Fibroblast of mammary gland (primary cell): ENCODE results near the gene LRRC8D.
"Not testable (repeated sequence)": the region's sequence is repeated elsewhere in the genome, so short reads cannot be mapped to it uniquely, and the experiment has no call there.

Experiments
- DNase-seq: peaks from one replicate; pipeline ENCODE4 v3.0.0-alpha.2; 2010; ENCODE audit warnings: low read depth
- H3K4me3 ChIP-seq: 2 replicates; pipeline ENCODE4 v1.5.1; 2011; ENCODE audit warnings: low read depth, mild to moderate bottlenecking, low read length, moderate library complexity; ENCODE audit not compliant: control insufficient read depth
- TF ChIP-seq, protein P1 (sequence below): conservative IDR thresholded peaks from 2 replicates; pipeline ENCODE4 v1.5.1; 2011; ENCODE audit warnings: low read depth, low read length, inconsistent platforms; ENCODE audit not compliant: control insufficient read depth, insufficient read depth

LRRC8D gene

DNA sequence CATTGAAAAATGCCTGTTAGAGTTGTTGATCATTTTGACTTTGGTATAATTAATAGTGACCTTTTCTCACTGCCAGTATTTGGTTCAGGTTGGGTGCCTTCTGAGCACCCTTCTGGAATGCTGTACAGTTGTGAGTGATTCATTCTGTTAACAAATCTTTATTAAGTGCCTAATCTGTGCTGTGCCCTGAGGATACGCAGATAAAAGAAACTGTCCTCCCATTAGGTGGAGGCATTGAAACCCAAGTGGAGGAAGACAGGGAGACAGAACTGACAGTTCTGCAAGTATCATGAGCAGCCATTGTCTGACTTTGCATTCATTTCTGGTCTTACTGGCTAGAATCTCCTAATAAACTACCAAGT, 97.9 kb downstream of the LRRC8D start:
- TF ChIP-seq, protein P1, sequence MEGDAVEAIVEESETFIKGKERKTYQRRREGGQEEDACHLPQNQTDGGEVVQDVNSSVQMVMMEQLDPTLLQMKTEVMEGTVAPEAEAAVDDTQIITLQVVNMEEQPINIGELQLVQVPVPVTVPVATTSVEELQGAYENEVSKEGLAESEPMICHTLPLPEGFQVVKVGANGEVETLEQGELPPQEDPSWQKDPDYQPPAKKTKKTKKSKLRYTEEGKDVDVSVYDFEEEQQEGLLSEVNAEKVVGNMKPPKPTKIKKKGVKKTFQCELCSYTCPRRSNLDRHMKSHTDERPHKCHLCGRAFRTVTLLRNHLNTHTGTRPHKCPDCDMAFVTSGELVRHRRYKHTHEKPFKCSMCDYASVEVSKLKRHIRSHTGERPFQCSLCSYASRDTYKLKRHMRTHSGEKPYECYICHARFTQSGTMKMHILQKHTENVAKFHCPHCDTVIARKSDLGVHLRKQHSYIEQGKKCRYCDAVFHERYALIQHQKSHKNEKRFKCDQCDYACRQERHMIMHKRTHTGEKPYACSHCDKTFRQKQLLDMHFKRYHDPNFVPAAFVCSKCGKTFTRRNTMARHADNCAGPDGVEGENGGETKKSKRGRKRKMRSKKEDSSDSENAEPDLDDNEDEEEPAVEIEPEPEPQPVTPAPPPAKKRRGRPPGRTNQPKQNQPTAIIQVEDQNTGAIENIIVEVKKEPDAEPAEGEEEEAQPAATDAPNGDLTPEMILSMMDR, result no peak
- H3K4me3 ChIP-seq, result no peak overlapping the region
- no peak for DNase-seq

DNA sequence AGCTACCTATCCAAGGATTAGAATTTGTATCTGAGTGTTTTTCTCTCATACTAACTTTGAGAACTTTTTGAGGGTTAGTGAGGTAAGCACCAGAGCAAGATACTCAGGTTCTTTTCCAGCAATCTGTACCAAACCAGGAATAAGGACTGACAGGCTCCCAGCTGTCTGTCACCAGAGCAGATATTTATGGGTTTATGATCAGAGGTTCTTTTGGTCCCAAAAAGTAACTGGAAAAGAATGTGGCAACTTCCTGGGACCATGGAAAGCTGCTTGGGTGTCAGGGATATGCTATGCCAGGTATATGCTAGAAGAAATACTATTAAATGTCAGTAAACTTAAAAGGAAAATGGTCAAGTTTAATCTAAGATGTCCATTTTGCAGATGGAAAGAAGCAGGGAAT, 98.3 kb downstream of the LRRC8D start:
- DNase-seq, result no peak
- TF ChIP-seq, protein P1, result no peak
- H3K4me3 ChIP-seq, result no peak overlapping the region

DNA sequence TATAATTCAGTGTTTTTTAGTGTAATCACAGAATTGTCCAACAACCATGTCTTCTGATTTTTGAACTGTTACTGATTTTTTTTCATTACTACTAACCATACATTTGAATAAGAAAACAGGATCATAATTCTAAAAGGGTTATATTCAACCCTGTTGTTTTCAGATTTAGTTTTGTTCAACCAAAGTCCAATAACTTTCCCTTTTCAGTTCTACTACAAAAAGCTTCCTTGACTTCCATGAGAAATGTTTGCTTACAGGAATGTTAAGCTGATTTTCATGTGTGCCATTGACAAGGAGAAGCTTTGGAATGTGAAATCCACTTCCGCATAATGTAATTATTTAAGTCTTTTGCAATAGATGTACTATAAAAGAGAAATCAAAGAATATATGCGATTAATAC, 102.1 kb downstream of the LRRC8D start:
- TF ChIP-seq, protein P1, result no peak
- no peak overlapping the region for H3K4me3 ChIP-seq
- no peak for DNase-seq

DNA sequence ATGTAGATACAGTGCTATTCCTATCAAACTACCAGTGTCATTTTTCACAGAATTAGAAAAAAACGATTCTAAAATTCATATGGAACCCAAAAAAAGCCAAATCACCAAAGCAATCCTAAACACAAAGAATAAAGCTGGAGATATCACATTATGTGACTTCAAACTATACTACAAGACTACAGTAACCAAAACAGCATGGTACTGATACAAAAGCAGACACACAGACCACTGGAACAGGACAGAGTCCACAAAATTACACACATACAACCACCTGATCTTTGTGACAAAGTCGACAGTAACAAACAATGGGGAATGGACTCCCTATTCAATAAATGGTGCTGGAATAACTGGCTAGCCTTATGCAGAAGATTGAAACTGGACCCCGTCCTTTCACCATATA, 102.7 kb downstream of the LRRC8D start:
- no peak for DNase-seq
- TF ChIP-seq, protein P1, result no peak

DNA sequence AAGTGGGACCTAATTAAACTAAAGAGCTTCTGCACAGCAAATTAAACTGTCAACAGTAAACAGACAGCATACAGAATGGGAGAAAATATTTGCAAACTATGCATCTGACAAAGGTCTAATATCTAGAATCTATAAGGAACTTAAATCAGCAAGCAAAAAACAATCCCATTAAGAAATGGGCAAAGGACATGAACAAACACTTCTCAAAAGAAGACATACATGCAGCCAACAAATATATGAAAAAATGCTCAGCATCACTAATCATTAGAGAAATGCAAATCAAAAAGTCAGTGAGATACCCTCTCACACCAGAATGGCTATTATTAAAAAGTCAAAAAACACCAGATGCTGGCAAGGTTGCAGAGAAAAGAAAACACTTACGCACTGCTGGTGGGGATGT, 103.2 kb downstream of the LRRC8D start:
- H3K4me3 ChIP-seq, DNase-seq: not testable (repeated sequence)

More for the DNA sequence above, 102.7 kb downstream of the LRRC8D start:
- H3K4me3 ChIP-seq, result no peak overlapping the region

DNA sequence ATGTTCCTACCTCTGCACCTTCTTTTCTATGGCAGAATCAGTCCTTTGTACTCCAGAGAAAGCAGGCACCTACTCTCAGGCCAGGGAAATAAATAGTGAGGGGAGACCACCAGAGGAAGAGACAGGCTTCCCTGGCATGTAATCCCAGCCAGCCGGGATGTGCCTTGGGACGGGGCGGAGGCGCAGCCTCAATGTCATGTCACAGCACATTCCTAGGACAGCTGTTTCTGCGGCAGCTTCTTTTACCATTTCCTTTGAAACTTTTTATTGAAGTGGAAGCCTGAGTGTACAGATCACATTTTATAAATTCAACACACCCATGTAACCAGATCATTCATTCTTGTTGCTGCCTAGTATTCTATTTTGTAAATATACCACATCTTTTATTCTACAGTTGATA, 106.2 kb downstream of the LRRC8D start:
- TF ChIP-seq, protein P1, result no peak
- H3K4me3 ChIP-seq, result no peak overlapping the region
- DNase-seq, result no peak

DNA sequence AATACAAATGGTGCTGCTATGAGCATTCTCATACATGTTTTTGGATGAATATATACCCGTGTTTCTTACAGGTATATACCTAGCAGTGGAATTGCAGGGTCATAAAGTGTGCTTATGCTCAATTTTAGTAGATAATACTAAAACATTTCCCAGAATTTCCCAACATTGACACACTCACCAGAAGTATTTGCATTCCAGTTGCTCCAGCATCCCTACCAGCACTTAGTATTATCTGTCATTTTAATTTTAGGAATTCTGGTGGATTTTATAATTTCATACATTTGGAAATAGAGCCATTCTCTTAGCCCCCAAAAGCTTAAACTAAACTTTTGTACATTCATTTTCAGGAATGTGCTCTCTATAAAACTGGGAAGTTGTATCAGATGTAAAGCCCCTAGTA, 106.6 kb downstream of the LRRC8D start:
- TF ChIP-seq, protein P1, result no peak
- DNase-seq, result no peak

More for the DNA sequence above, 106.6 kb downstream of the LRRC8D start:
- H3K4me3 ChIP-seq, result no peak overlapping the region
